C4-2B (cell line): ENCODE data around the gene PACRG.

Experiments used
- CTCF ChIP-seq: fragments of 450-650 bp; conservative IDR thresholded peaks from 2 replicates; pipeline ENCODE4 v1.5.1; 2017; ENCODE audit warnings: mild to moderate bottlenecking
- ZFX ChIP-seq: fragments of 450-650 bp; IDR thresholded peaks from 2 replicates; pipeline ENCODE4 v1.6.1; 2017

- TF ChIP-seq CTCF = no peak
- TF ChIP-seq ZFX = no peak
Observed at GRCh38 chr6:162921510-162922040, 193.8 kb downstream of the PACRG start.
